Spleen (tissue), 11 donors: ENCODE measurements around the gene KCNC4. TPM values are rescaled to one million over a fixed set of nuclear protein-coding genes. Genes with fewer than 3 reads are reported as not detected.

Source experiments
- DNase-seq: peaks from one replicate; pipeline ENCODE4 v3.0.0-alpha.2; 2020
- H3K27ac ChIP-seq, 8 donors: fragments of 200-600 bp; sonication (generic) in 7 of 8; 1 replicate in 4 of 8; 2 replicates in 4 of 8; pipeline versions ENCODE4 v1.5.0 to v1.8.0; 2016 to 2021; ENCODE audit warnings: inconsistent platforms in 4 of 8, mild to moderate bottlenecking in 4 of 8, moderate library complexity in 1 of 8
- H3K27me3 ChIP-seq, 7 donors: fragments of 200-600 bp; sonication (generic) in 6 of 7; replicated peaks in 1 of 7; 1 replicate in 4 of 7; 2 replicates in 3 of 7; pipeline versions ENCODE4 v1.5.0 to v1.8.0; 2016 to 2021; ENCODE audit warnings: inconsistent platforms in 3 of 7, mild to moderate bottlenecking in 1 of 7
- H3K36me3 ChIP-seq, 6 donors: fragments of 200-600 bp; sonication (generic) in 5 of 6; 1 replicate in 4 of 6; 2 replicates in 2 of 6; pipeline versions ENCODE4 v1.5.0 to v1.8.0; 2016 to 2021; ENCODE audit warnings: inconsistent platforms in 2 of 6
- H3K4me1 ChIP-seq, 6 donors: fragments of 200-600 bp; sonication (generic) in 5 of 6; 1 replicate in 3 of 6; 2 replicates in 3 of 6; pipeline versions ENCODE4 v1.5.0 to v1.8.0; 2016 to 2021; ENCODE audit warnings: inconsistent platforms in 3 of 6
- H3K4me3 ChIP-seq, 8 donors: fragments of 200-600 bp; sonication (generic) in 7 of 8; 1 replicate in 4 of 8; 2 replicates in 4 of 8; pipeline versions ENCODE4 v1.5.0 to v1.8.0; 2016 to 2021; ENCODE audit warnings: inconsistent platforms in 4 of 8, mild to moderate bottlenecking in 4 of 8, moderate library complexity in 2 of 8
- H3K9me3 ChIP-seq, 8 donors: fragments of 200-600 bp; sonication (generic) in 7 of 8; 1 replicate in 4 of 8; 2 replicates in 4 of 8; pipeline versions ENCODE4 v1.5.0 to v1.8.0; 2016 to 2021; ENCODE audit warnings: inconsistent platforms in 4 of 8
- POLR2A ChIP-seq, 3 donors: fragments of 450-650 bp; IDR thresholded peaks; one replicate each; pipeline ENCODE4 v1.5.1; 2017; ENCODE audit warnings: antibody characterized with exemption in 3 of 3, mild to moderate bottlenecking in 1 of 3
- POLR2AphosphoS5 ChIP-seq, 3 donors: sonication (generic); formaldehyde crosslinking; IDR thresholded peaks; one replicate each; pipeline ENCODE4 v1.5.1; 2017; ENCODE audit warnings: antibody characterized with exemption in 3 of 3
- WGBS, 5 donors: extraction: QIAGEN DNeasy Blood & Tissue Kit in 3 of 5; methylation state at CpG; one replicate each; pipeline versions ENCODE4 v1.1.5 to v1.1.7; 2013 to 2018; 5-methylcytosine and 5-hydroxymethylcytosine counted together
- intact Hi-C: fragments of 100-400 bp; cut with DNase I; formaldehyde crosslinking; loops from one replicate; pipeline ENCODE4 v1.15.0; 2023; ENCODE audit warnings: low total_unique reads
- polyA plus RNA-seq, 3 donors: library from polyadenylated mRNA; stranded (reverse); fragments of 200-250 nt; gene quantifications; one replicate each; pipeline ENCODE4 v1.2.1, GENCODE V29; 2013
- total RNA-seq, 7 donors: library from RNA; depleted of rRNA in 3 of 7; stranded (reverse); fragments of >200 nt in 3 of 7; fragmentation: NEBNext Ultra II Directional in 4 of 7; extraction: Animal tissue kit (Norgen Biotek cat#: 25700) in 4 of 7; gene quantifications; one replicate each; pipeline versions ENCODE4 v1.1.0 to v1.2.1, GENCODE V29; 2016 to 2021
- TF ChIP-seq, protein P1 (sequence below), 11 experiments: fragments of 200-600 bp in 7 of 11; fragments of 450-650 bp in 4 of 11; sonication (generic) in 4 of 11; IDR thresholded peaks in 8 of 11; conservative IDR thresholded peaks in 3 of 11; 1 replicate in 7 of 11; 2 replicates in 4 of 11; pipeline versions ENCODE4 v1.4.0 to v1.8.0; 2016 to 2021; ENCODE audit warnings: antibody characterized with exemption in 11 of 11, inconsistent platforms in 4 of 11, mild to moderate bottlenecking in 1 of 11
- donor health status: healthy with polysubstance abuse.
- donor health status: DM: no; HTN: no; CAD: no; lungs with moderate emphysema.
- donor health status: DM: no; HTN: no; CAD: no.
- donor health status: Bipolar disorder and iron deficiency.
- donor health status: healthy.
- donor health status: DM: no; HTN: no; CAD: no.
- donor health status: DM: yes; HTN: yes; CAD: no.

Gene KCNC4
- total and polyA plus RNA-seq, 10 donors: 1.4 to 22.1 (median 10.2) TPM

- intact Hi-C loops: no loop called here
- WGBS, 5 donors: 29 to 97% (median 69%) methylated on average over 1 to 2 of the region's 2 CpGs
These were observed 40.6 kb downstream of the KCNC4 start for GRCh38 chr1:110250749-110251148.

GRCh38 chr1:110253213-110253612 lies 43.1 kb downstream of the KCNC4 start:
- intact Hi-C loops: no loop called here
- H3K9me3 ChIP-seq: no peaks in the 10 kb centered on the region
- H3K27me3 ChIP-seq: no peaks in the 10 kb centered on the region
- peaks cover 0 to 17% (median 0%) of the 10 kb centered on the region in 6 donors for H3K4me1 ChIP-seq
- no peak overlapping the region for H3K27ac ChIP-seq
- H3K4me3 ChIP-seq: no peak overlapping the region
- peak; percentile 20 for DNase-seq
- TF ChIP-seq, protein P1, sequence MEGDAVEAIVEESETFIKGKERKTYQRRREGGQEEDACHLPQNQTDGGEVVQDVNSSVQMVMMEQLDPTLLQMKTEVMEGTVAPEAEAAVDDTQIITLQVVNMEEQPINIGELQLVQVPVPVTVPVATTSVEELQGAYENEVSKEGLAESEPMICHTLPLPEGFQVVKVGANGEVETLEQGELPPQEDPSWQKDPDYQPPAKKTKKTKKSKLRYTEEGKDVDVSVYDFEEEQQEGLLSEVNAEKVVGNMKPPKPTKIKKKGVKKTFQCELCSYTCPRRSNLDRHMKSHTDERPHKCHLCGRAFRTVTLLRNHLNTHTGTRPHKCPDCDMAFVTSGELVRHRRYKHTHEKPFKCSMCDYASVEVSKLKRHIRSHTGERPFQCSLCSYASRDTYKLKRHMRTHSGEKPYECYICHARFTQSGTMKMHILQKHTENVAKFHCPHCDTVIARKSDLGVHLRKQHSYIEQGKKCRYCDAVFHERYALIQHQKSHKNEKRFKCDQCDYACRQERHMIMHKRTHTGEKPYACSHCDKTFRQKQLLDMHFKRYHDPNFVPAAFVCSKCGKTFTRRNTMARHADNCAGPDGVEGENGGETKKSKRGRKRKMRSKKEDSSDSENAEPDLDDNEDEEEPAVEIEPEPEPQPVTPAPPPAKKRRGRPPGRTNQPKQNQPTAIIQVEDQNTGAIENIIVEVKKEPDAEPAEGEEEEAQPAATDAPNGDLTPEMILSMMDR (IDR thresholded peaks at IDR 0.05 in 8 of 11, conservative IDR thresholded peaks at IDR 0.05 in 3 of 11): no peak
- no peak for TF ChIP-seq POLR2AphosphoS5 (IDR thresholded peaks at IDR 0.05)
- no peak for TF ChIP-seq POLR2A (IDR thresholded peaks at IDR 0.05)
- H3K36me3 ChIP-seq: no peaks in the 10 kb centered on the region
- 50 to 100% (median 97%) methylated on average over 1 of the region's 1 CpG for WGBS, 5 donors

More at GRCh38 chr1:110250749-110251148, 40.6 kb downstream of the KCNC4 start:
- H3K27me3 ChIP-seq: no peaks in the 10 kb centered on the region
- no peaks in the 10 kb centered on the region for H3K9me3 ChIP-seq
- H3K36me3 ChIP-seq: no peaks in the 10 kb centered on the region
- no peak overlapping the region for H3K4me3 ChIP-seq
- DNase-seq: peak; percentile 29
- TF ChIP-seq POLR2AphosphoS5 (IDR thresholded peaks at IDR 0.05): no peak
- TF ChIP-seq, protein P1 (IDR thresholded peaks at IDR 0.05 in 8 of 11, conservative IDR thresholded peaks at IDR 0.05 in 3 of 11): no peak
- H3K27ac ChIP-seq: no peak overlapping the region
- peaks cover 0 to 9% (median 0%) of the 10 kb centered on the region in 6 donors for H3K4me1 ChIP-seq

GRCh38 chr1:110254604-110255391 lies 44.7 kb downstream of the KCNC4 start:
- 81 to 88% (median 87%) methylated on average over 6 of the region's 6 CpGs for WGBS, 5 donors
- no peak for DNase-seq
- H3K4me1 ChIP-seq: peaks cover 0 to 30% (median 6%) of the 10 kb centered on the region in 6 donors
- H3K27me3 ChIP-seq: no peaks in the 10 kb centered on the region
- no peak overlapping the region for H3K27ac ChIP-seq
- intact Hi-C loops: no loop called here
- TF ChIP-seq, protein P1 (IDR thresholded peaks at IDR 0.05 in 8 of 11, conservative IDR thresholded peaks at IDR 0.05 in 3 of 11): no peak
- TF ChIP-seq POLR2A (IDR thresholded peaks at IDR 0.05): no peak
- H3K4me3 ChIP-seq: no peak overlapping the region
- no peaks in the 10 kb centered on the region for H3K36me3 ChIP-seq
- H3K9me3 ChIP-seq: no peaks in the 10 kb centered on the region

DNA sequence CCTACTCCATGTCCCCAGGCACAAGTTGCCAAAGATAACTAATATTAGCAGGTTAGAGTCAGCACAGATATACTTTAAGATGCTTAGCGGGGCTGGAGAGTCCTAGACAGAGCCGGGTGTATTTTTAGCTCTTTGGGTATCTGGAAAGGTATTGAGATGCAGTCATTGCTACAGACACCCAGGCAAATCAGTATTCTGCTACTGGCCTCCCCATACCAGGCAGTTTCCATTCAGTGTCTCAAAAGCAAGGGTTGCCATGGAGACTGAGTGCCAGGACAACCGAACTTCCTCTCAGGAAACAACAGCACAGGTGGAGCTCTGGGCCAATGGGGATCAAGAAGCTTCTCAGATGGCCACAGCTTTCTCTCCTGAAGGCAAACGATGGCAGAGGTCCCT lies 45.3 kb downstream of the KCNC4 start:
- no peak overlapping the region for H3K27ac ChIP-seq
- H3K36me3 ChIP-seq: no peaks in the 10 kb centered on the region
- H3K27me3 ChIP-seq: no peaks in the 10 kb centered on the region
- DNase-seq: peak; percentile 25
- no peaks in the 10 kb centered on the region for H3K9me3 ChIP-seq
- no peak overlapping the region for H3K4me3 ChIP-seq
- no peak for TF ChIP-seq POLR2AphosphoS5 (IDR thresholded peaks at IDR 0.05)
- TF ChIP-seq, protein P1 (IDR thresholded peaks at IDR 0.05 in 8 of 11, conservative IDR thresholded peaks at IDR 0.05 in 3 of 11): no peak
- TF ChIP-seq POLR2A (IDR thresholded peaks at IDR 0.05): no peak
- H3K4me1 ChIP-seq: peaks cover 0 to 36% (median 6%) of the 10 kb centered on the region in 6 donors
- WGBS, 5 donors: 39 to 64% (median 45%) methylated on average over 2 to 4 of the region's 4 CpGs
- intact Hi-C loops: no loop called here
